Skeletal muscle tissue (tissue), 4 donors: Measurements from ENCODE around the gene LMBR1. TPM values are rescaled to one million over a fixed set of nuclear protein-coding genes. Genes with fewer than 3 reads are reported as not detected.
"Not testable (repeated sequence)": the region's sequence is repeated elsewhere in the genome, so short reads cannot be mapped to it uniquely, and the experiment has no call there.

ENCODE experiments used
- H3K27ac ChIP-seq: one replicate; pipeline ENCODE4 v1.7.0; 2013; ENCODE audit warnings: mild to moderate bottlenecking, low read depth, low read length, inconsistent platforms
- H3K27me3 ChIP-seq, 3 donors: one replicate each; pipeline ENCODE4 v1.7.0; 2013; ENCODE audit warnings: low read length in 3 of 3; ENCODE audit not compliant: control insufficient read depth in 3 of 3, insufficient read depth in 3 of 3
- H3K36me3 ChIP-seq, 3 donors: one replicate each; pipeline ENCODE4 v1.7.0; 2013; ENCODE audit warnings: low read length in 3 of 3; ENCODE audit not compliant: control insufficient read depth in 3 of 3, insufficient read depth in 3 of 3
- H3K4me1 ChIP-seq, 3 donors: one replicate each; pipeline ENCODE4 v1.7.0; 2013; ENCODE audit warnings: low read length in 3 of 3, mild to moderate bottlenecking in 3 of 3; ENCODE audit not compliant: control insufficient read depth in 3 of 3, insufficient read depth in 3 of 3
- H3K4me3 ChIP-seq, 3 donors: one replicate each; pipeline ENCODE4 v1.7.0; 2013; ENCODE audit warnings: low read length in 3 of 3
- H3K9ac ChIP-seq, 3 donors: one replicate each; pipeline ENCODE4 v1.7.0; 2013; ENCODE audit warnings: low read length in 3 of 3, mild to moderate bottlenecking in 3 of 3, moderate library complexity in 2 of 3, low read depth in 1 of 3
- H3K9me3 ChIP-seq, 3 donors: one replicate each; pipeline ENCODE4 v1.7.0; 2013; ENCODE audit warnings: low read length in 3 of 3; ENCODE audit not compliant: control insufficient read depth in 3 of 3
- total RNA-seq: library from RNA; depleted of rRNA; stranded (reverse); fragments of >200 nt; gene quantifications from one replicate; pipeline ENCODE4 v1.2.3, GENCODE V29; 2014
- donor health status: Osteomylitis.

The LMBR1 gene
- total RNA-seq, 1 donor from 2014 or later = 97.6 TPM

GRCh38 chr7:156731651-156732050 lies 161.3 kb downstream of the LMBR1 start:
- Histone ChIP-seq H3K36me3 (peaks cover 6 to 7% (median 6%) of the 10 kb centered on the region in 3 donors), H3K9me3 (no peaks in the 10 kb centered on the region), H3K9ac (no peak overlapping the region), H3K27me3 (no peaks in the 10 kb centered on the region), H3K4me1 (no peaks in the 10 kb centered on the region), H3K4me3 (no peak overlapping the region), H3K27ac (no peak overlapping the region)

- Histone ChIP-seq H3K9me3 (no peaks in the 10 kb centered on the region), H3K4me3 (no peak overlapping the region), H3K9ac (no peak overlapping the region), H3K4me1 (no peaks in the 10 kb centered on the region), H3K27me3 (no peaks in the 10 kb centered on the region), H3K36me3 (peaks cover 0 to 2% (median 0%) of the 10 kb centered on the region in 3 donors), H3K27ac (no peak overlapping the region)
Observed at GRCh38 chr7:156725936-156726335, 167.0 kb downstream of the LMBR1 start.

GRCh38 chr7:156725073-156725472 lies 167.9 kb downstream of the LMBR1 start:
- Histone ChIP-seq H3K36me3 (peaks cover 0 to 2% (median 0%) of the 10 kb centered on the region in 3 donors), H3K4me1 (no peaks in the 10 kb centered on the region), H3K4me3 (no peak overlapping the region), H3K27me3 (no peaks in the 10 kb centered on the region), H3K9me3 (no peaks in the 10 kb centered on the region), H3K9ac (no peak overlapping the region), H3K27ac (no peak overlapping the region)

- no peak overlapping the region for H3K9ac ChIP-seq
Observed at GRCh38 chr7:156722043-156722826, 170.7 kb downstream of the LMBR1 start.

GRCh38 chr7:156703773-156704482 lies 189.1 kb downstream of the LMBR1 start:
- H3K27me3 ChIP-seq = no peaks in the 10 kb centered on the region
- peaks cover 0 to 3% (median 0%) of the 10 kb centered on the region in 3 donors for H3K36me3 ChIP-seq
- no peak overlapping the region for H3K27ac ChIP-seq
- H3K4me1 ChIP-seq = peaks cover 4 to 16% (median 14%) of the 10 kb centered on the region in 3 donors
- no peak overlapping the region for H3K9ac ChIP-seq
- H3K9me3 ChIP-seq = peaks cover 0 to 4% (median 0%) of the 10 kb centered on the region in 3 donors
- peak overlapping the region in 1 of 3 donors; percentile 23 for H3K4me3 ChIP-seq

More at GRCh38 chr7:156722043-156722826, 170.7 kb downstream of the LMBR1 start:
- Histone ChIP-seq H3K36me3 (peaks cover 0 to 2% (median 0%) of the 10 kb centered on the region in 3 donors), H3K4me1 (no peaks in the 10 kb centered on the region), H3K4me3 (no peak overlapping the region), H3K27me3 (no peaks in the 10 kb centered on the region), H3K9me3 (no peaks in the 10 kb centered on the region), H3K27ac (no peak overlapping the region)

GRCh38 chr7:156703209-156703608 lies 189.8 kb downstream of the LMBR1 start:
- Histone ChIP-seq H3K27me3 (no peaks in the 10 kb centered on the region), H3K9me3 (peaks cover 0 to 2% (median 0%) of the 10 kb centered on the region in 3 donors), H3K27ac (no peak overlapping the region), H3K9ac (no peak overlapping the region), H3K4me1 (peaks cover 4 to 16% (median 14%) of the 10 kb centered on the region in 3 donors), H3K4me3 (no peak overlapping the region), H3K36me3 (no peaks in the 10 kb centered on the region)

GRCh38 chr7:156702399-156702798 lies 190.6 kb downstream of the LMBR1 start:
- Histone ChIP-seq H3K27me3 (no peaks in the 10 kb centered on the region), H3K27ac (no peak overlapping the region), H3K9me3 (no peaks in the 10 kb centered on the region), H3K9ac (no peak overlapping the region), H3K36me3 (no peaks in the 10 kb centered on the region), H3K4me3 (no peak overlapping the region), H3K4me1 (peaks cover 4 to 16% (median 14%) of the 10 kb centered on the region in 3 donors)

GRCh38 chr7:156701787-156702186 lies 191.2 kb downstream of the LMBR1 start:
- not testable (repeated sequence) for H3K9ac ChIP-seq

GRCh38 chr7:156698512-156698911 lies 194.5 kb downstream of the LMBR1 start:
- not testable (repeated sequence) for H3K36me3 ChIP-seq, H3K27me3 ChIP-seq, H3K4me3 ChIP-seq, H3K9me3 ChIP-seq, H3K4me1 ChIP-seq, H3K9ac ChIP-seq, H3K27ac ChIP-seq

More at GRCh38 chr7:156701787-156702186, 191.2 kb downstream of the LMBR1 start:
- not testable (repeated sequence) for H3K9me3 ChIP-seq, H3K27ac ChIP-seq, H3K36me3 ChIP-seq, H3K27me3 ChIP-seq, H3K4me3 ChIP-seq
- peaks cover 4 to 16% (median 14%) of the 10 kb centered on the region in 3 donors for H3K4me1 ChIP-seq

- not testable (repeated sequence) for H3K9me3 ChIP-seq, H3K27ac ChIP-seq, H3K4me1 ChIP-seq, H3K4me3 ChIP-seq, H3K36me3 ChIP-seq, H3K27me3 ChIP-seq, H3K9ac ChIP-seq
Observed at GRCh38 chr7:156697283-156697682, 195.7 kb downstream of the LMBR1 start.
